ENCODE data around the gene MAST2. TPM values are rescaled to one million over a fixed set of nuclear protein-coding genes. Genes with fewer than 3 reads are reported as not detected.
"Not testable (repeated sequence)": the region's sequence is repeated elsewhere in the genome, so short reads cannot be mapped to it uniquely, and the experiment has no call there.

MAST2 gene
- polyA plus RNA-seq, 1 experiment: 24.7 TPM

- Histone ChIP-seq H3K4me3 (ENCODE audit: low read depth, low read length) (no peak overlapping the region), H3K27ac (ENCODE audit: low read depth, low read length) (no peak overlapping the region), H3K27me3 (ENCODE audit: control insufficient read depth, insufficient read depth, low read length) (no peaks in the 10 kb centered on the region), H3K9me3 (ENCODE audit: control insufficient read depth, insufficient read depth, low read length) (no peaks in the 10 kb centered on the region)
- TF ChIP-seq CTCF (IDR thresholded peaks at IDR 0.05; ENCODE audit: low read depth, low read length): no peak
- CTCF ChIA-PET: no interaction called here
- POLR2A ChIA-PET: no interaction called here
- DNase-seq (ENCODE audit: low read depth, low spot score): no peak
Observed at GRCh38 chr1:45870500-45870899, 67.1 kb downstream of the MAST2 start.

GRCh38 chr1:45872173-45872801, 68.9 kb downstream of the MAST2 start:
- CTCF ChIA-PET: interaction anchor here (0.7 kb wide), 1 partner anchor 731 kb away, joined by 3 read pairs; no protein-coding TSS in a partner anchor
- H3K27ac ChIP-seq (ENCODE audit: low read depth, low read length); H3K27me3 ChIP-seq (ENCODE audit: control insufficient read depth, insufficient read depth, low read length); H3K4me3 ChIP-seq (ENCODE audit: low read depth, low read length); DNase-seq (ENCODE audit: low read depth, low spot score); H3K9me3 ChIP-seq (ENCODE audit: control insufficient read depth, insufficient read depth, low read length): not testable (repeated sequence)
- POLR2A ChIA-PET: interaction anchor here (0.7 kb wide), 3 partner anchors 106 to 374 kb away, joined by 3 to 5 read pairs (median 3); no protein-coding TSS in a partner anchor

- Histone ChIP-seq H3K9me3 (ENCODE audit: control insufficient read depth, insufficient read depth, low read length) (no peaks in the 10 kb centered on the region), H3K27ac (ENCODE audit: low read depth, low read length) (no peak overlapping the region), H3K27me3 (ENCODE audit: control insufficient read depth, insufficient read depth, low read length) (no peaks in the 10 kb centered on the region), H3K4me3 (ENCODE audit: low read depth, low read length) (no peak overlapping the region)
- CTCF ChIA-PET: no interaction called here
- POLR2A ChIA-PET: no interaction called here
- no peak for DNase-seq (ENCODE audit: low read depth, low spot score)
- TF ChIP-seq CTCF (IDR thresholded peaks at IDR 0.05; ENCODE audit: low read depth, low read length): no peak
Observed at GRCh38 chr1:45876000-45876617, 72.7 kb downstream of the MAST2 start.

GRCh38 chr1:45877264-45877663, 73.9 kb downstream of the MAST2 start:
- CTCF ChIA-PET: no interaction called here
- Histone ChIP-seq H3K9me3 (ENCODE audit: control insufficient read depth, insufficient read depth, low read length) (no peaks in the 10 kb centered on the region), H3K27ac (ENCODE audit: low read depth, low read length) (no peak overlapping the region), H3K4me3 (ENCODE audit: low read depth, low read length) (no peak overlapping the region), H3K27me3 (ENCODE audit: control insufficient read depth, insufficient read depth, low read length) (no peaks in the 10 kb centered on the region)
- DNase-seq (ENCODE audit: low read depth, low spot score): no peak
- no peak for TF ChIP-seq CTCF (IDR thresholded peaks at IDR 0.05; ENCODE audit: low read depth, low read length)
- POLR2A ChIA-PET: no interaction called here

GRCh38 chr1:45879885-45880598, 76.6 kb downstream of the MAST2 start:
- Histone ChIP-seq H3K4me3 (ENCODE audit: low read depth, low read length) (no peak overlapping the region), H3K27ac (ENCODE audit: low read depth, low read length) (no peak overlapping the region), H3K9me3 (ENCODE audit: control insufficient read depth, insufficient read depth, low read length) (no peaks in the 10 kb centered on the region), H3K27me3 (ENCODE audit: control insufficient read depth, insufficient read depth, low read length) (no peaks in the 10 kb centered on the region)
- DNase-seq (ENCODE audit: low read depth, low spot score): no peak
- ChIA-PET CTCF (interaction anchor here (0.7 to 0.9 kb wide), 3 partner anchors 29 to 246 kb away, joined by 3 to 4 read pairs (median 3); no protein-coding TSS in a partner anchor), POLR2A (interaction anchor here (0.6 kb wide), 1 partner anchor 280 kb away, joined by 5 read pairs; no protein-coding TSS in a partner anchor)
- TF ChIP-seq CTCF (IDR thresholded peaks at IDR 0.05; ENCODE audit: low read depth, low read length): no peak
